Smooth muscle cell (in vitro differentiated cells): ENCODE results near the gene SSX2IP. TPM values are rescaled to one million over a fixed set of nuclear protein-coding genes. Genes with fewer than 3 reads are reported as not detected.

Experiments
- DNase-seq: peaks from one replicate; lab custom pipeline; 2025; ENCODE audit not compliant: unreplicated experiment; lab: John Stamatoyannopoulos, UW
- H2AFZ ChIP-seq: fragments of 200-600 bp; sonication (generic); 2 replicates; pipeline ENCODE4 v1.6.0; 2016; ENCODE audit warnings: antibody characterized with exemption, low read depth, mild to moderate bottlenecking
- H3F3A ChIP-seq: fragments of 200-600 bp; sonication (generic); 2 replicates; pipeline ENCODE4 v1.6.0; 2017; ENCODE audit warnings: antibody characterized with exemption, low read depth
- H3K27ac ChIP-seq: fragments of 200-600 bp; sonication (generic); 2 replicates; pipeline ENCODE4 v1.5.1; 2016; ENCODE audit warnings: low read depth, mild to moderate bottlenecking
- H3K27me3 ChIP-seq: fragments of 200-600 bp; sonication (generic); 2 replicates; pipeline ENCODE4 v1.6.1; 2016; ENCODE audit warnings: low read depth, mild to moderate bottlenecking
- H3K36me3 ChIP-seq: fragments of 200-600 bp; sonication (generic); 2 replicates; pipeline ENCODE4 v1.5.1; 2016; ENCODE audit warnings: low read depth
- H3K4me1 ChIP-seq: fragments of 200-600 bp; sonication (generic); 2 replicates; pipeline ENCODE4 v1.5.1; 2016; ENCODE audit warnings: low read depth
- H3K4me2 ChIP-seq: fragments of 200-600 bp; sonication (generic); 2 replicates; pipeline ENCODE4 v1.6.0; 2016; ENCODE audit warnings: mild to moderate bottlenecking
- H3K4me3 ChIP-seq: fragments of 200-600 bp; sonication (generic); 2 replicates; pipeline ENCODE4 v1.5.1; 2016; ENCODE audit warnings: mild to moderate bottlenecking
- H3K79me2 ChIP-seq: fragments of 200-600 bp; sonication (generic); 2 replicates; pipeline ENCODE4 v1.6.0; 2016; ENCODE audit warnings: low read depth, mild to moderate bottlenecking
- H3K9ac ChIP-seq: fragments of 200-600 bp; sonication (generic); 2 replicates; pipeline ENCODE4 v1.6.0; 2016; ENCODE audit warnings: low read depth
- H3K9me3 ChIP-seq: fragments of 200-600 bp; sonication (generic); replicated peaks from 2 replicates; pipeline ENCODE4 v1.5.1; 2016; ENCODE audit warnings: low read depth
- H4K20me1 ChIP-seq: fragments of 200-600 bp; sonication (generic); 2 replicates; pipeline ENCODE4 v1.6.0; 2016; ENCODE audit warnings: low read depth
- WGBS: methylation state at CpG from one replicate; pipeline ENCODE4 v1.1.7; 2016; ENCODE audit warnings: low lambda C conversion rate; 5-methylcytosine and 5-hydroxymethylcytosine counted together
- polyA plus RNA-seq: library from polyadenylated mRNA; unstranded; fragments of >200 nt; fragmentation: Nextera tagmentation; extraction: Ambion mirVana; gene quantifications from 2 replicates; pipeline ENCODE4 v1.2.1, GENCODE V29; 2016
- total RNA-seq: library from RNA; depleted of rRNA; stranded (reverse); fragments of >200 nt; gene quantifications from 2 replicates; pipeline ENCODE4 v1.2.3, GENCODE V29; 2014
- TF ChIP-seq, protein P1 (sequence below): fragments of 200-600 bp; sonication (generic); IDR thresholded peaks from 2 replicates; pipeline ENCODE4 v1.5.1; 2017; ENCODE audit warnings: borderline replicate concordance, mild to moderate bottlenecking, antibody characterized with exemption; ENCODE audit not compliant: insufficient read depth, poor library complexity, severe bottlenecking

SSX2IP gene
- total and polyA plus RNA-seq, 2 experiments from 2014 or later, result 27.4 to 69.7 TPM

GRCh38 chr1:84615790-84616189 is 74.5 kb downstream of the SSX2IP start:
- H3K9me3 ChIP-seq, result peaks cover 8% of the 10 kb centered on the region
- no peak overlapping the region for H2AFZ ChIP-seq
- no peak overlapping the region for H3K4me3 ChIP-seq
- H3K27me3 ChIP-seq, result no peaks in the 10 kb centered on the region
- TF ChIP-seq, protein P1, sequence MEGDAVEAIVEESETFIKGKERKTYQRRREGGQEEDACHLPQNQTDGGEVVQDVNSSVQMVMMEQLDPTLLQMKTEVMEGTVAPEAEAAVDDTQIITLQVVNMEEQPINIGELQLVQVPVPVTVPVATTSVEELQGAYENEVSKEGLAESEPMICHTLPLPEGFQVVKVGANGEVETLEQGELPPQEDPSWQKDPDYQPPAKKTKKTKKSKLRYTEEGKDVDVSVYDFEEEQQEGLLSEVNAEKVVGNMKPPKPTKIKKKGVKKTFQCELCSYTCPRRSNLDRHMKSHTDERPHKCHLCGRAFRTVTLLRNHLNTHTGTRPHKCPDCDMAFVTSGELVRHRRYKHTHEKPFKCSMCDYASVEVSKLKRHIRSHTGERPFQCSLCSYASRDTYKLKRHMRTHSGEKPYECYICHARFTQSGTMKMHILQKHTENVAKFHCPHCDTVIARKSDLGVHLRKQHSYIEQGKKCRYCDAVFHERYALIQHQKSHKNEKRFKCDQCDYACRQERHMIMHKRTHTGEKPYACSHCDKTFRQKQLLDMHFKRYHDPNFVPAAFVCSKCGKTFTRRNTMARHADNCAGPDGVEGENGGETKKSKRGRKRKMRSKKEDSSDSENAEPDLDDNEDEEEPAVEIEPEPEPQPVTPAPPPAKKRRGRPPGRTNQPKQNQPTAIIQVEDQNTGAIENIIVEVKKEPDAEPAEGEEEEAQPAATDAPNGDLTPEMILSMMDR, result no peak
- H3K79me2 ChIP-seq, result no peaks in the 10 kb centered on the region
- H4K20me1 ChIP-seq, result no peaks in the 10 kb centered on the region
- DNase-seq, result no peak
- no peaks in the 10 kb centered on the region for H3K36me3 ChIP-seq
- H3K4me2 ChIP-seq, result no peak overlapping the region
- no peak overlapping the region for H3K9ac ChIP-seq
- WGBS, result 96% methylated on average over 1 of the region's 1 CpG
- no peak overlapping the region for H3K27ac ChIP-seq
- H3F3A ChIP-seq, result peaks cover 6% of the 10 kb centered on the region
- H3K4me1 ChIP-seq, result peaks cover 16% of the 10 kb centered on the region

DNA sequence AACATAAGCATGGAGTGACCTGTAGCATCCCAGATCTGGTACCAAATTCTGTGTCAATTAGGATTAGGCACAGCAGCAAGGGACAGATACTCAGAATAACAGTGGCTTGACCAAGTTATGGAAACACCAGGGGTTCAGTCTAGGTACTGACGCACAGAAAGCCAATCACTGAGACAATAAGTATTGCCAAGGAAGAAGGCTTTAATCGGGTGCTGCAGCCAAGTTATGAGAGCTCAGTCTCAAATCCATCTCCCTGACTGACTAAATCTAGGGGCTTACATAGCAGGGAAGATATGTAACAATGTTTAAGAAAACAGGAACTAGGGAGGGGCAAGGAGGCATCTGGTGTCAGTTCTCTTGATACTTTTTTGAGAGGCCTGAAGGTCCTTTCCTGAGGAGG is 76.4 kb downstream of the SSX2IP start:
- Histone ChIP-seq H2AFZ (no peak overlapping the region), H3K27ac (no peak overlapping the region), H3F3A (no peaks in the 10 kb centered on the region), H3K4me2 (no peak overlapping the region), H3K9ac (no peak overlapping the region), H3K4me1 (peaks cover 12% of the 10 kb centered on the region), H3K79me2 (no peaks in the 10 kb centered on the region), H3K27me3 (no peaks in the 10 kb centered on the region), H3K4me3 (no peak overlapping the region), H4K20me1 (no peaks in the 10 kb centered on the region), H3K9me3 (peaks cover 8% of the 10 kb centered on the region), H3K36me3 (no peaks in the 10 kb centered on the region)
- 98% methylated on average over 2 of the region's 2 CpGs for WGBS
- TF ChIP-seq, protein P1, result no peak
- no peak for DNase-seq

- no peak overlapping the region for H3K9ac ChIP-seq
- no peaks in the 10 kb centered on the region for H3K27me3 ChIP-seq
- no peak overlapping the region for H2AFZ ChIP-seq
- TF ChIP-seq, protein P1, result no peak
- DNase-seq, result no peak
- no peaks in the 10 kb centered on the region for H4K20me1 ChIP-seq
- H3K27ac ChIP-seq, result no peak overlapping the region
- 68% methylated on average over 2 of the region's 2 CpGs for WGBS
- no peak overlapping the region for H3K4me3 ChIP-seq
- peaks cover 8% of the 10 kb centered on the region for H3K9me3 ChIP-seq
- H3K79me2 ChIP-seq, result no peaks in the 10 kb centered on the region
- H3K36me3 ChIP-seq, result no peaks in the 10 kb centered on the region
- no peaks in the 10 kb centered on the region for H3F3A ChIP-seq
- H3K4me1 ChIP-seq, result peaks cover 12% of the 10 kb centered on the region
- no peak overlapping the region for H3K4me2 ChIP-seq
These were observed 77.2 kb downstream of the SSX2IP start for GRCh38 chr1:84613026-84613425.

DNA sequence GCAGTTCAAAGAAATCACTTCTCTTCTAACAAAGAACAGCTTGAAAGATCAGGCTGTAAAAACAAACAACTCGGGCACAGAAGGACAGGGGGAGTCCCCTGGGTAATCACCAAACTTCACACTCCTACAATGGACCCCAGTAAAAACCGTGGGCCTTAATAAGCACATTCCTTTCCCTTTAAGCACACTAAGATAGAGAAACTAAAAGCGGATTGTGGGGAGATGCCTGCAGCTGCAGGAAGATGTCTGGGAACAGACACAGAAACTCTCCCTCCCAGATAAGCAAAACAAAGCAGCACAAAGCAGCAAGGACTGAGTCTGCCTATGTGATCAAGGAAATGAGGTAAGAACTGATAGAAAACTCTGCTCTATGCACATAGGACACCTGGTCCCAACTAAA is 78.5 kb downstream of the SSX2IP start:
- H3K4me3 ChIP-seq, result no peak overlapping the region
- no peak for DNase-seq
- TF ChIP-seq, protein P1, result no peak
- H3K27ac ChIP-seq, result peak overlapping the region; percentile 67
- H4K20me1 ChIP-seq, result no peaks in the 10 kb centered on the region
- H3F3A ChIP-seq, result no peaks in the 10 kb centered on the region
- no peaks in the 10 kb centered on the region for H3K36me3 ChIP-seq
- WGBS, result 27% methylated on average over 3 of the region's 3 CpGs
- peak overlapping the region; percentile 55 for H3K4me2 ChIP-seq
- no peaks in the 10 kb centered on the region for H3K79me2 ChIP-seq
- peaks cover 12% of the 10 kb centered on the region for H3K4me1 ChIP-seq
- no peaks in the 10 kb centered on the region for H3K27me3 ChIP-seq
- H3K9ac ChIP-seq, result peak overlapping the region; percentile 48
- H3K9me3 ChIP-seq, result peaks cover 8% of the 10 kb centered on the region
- peak overlapping the region; percentile 29 for H2AFZ ChIP-seq
